ENCODE data around the gene SLC6A18.
"Not testable (repeated sequence)": the region's sequence is repeated elsewhere in the genome, so short reads cannot be mapped to it uniquely, and the experiment has no call there.

SLC6A18 gene

GRCh38 chr5:1216211-1216917 lies 8.8 kb upstream of the SLC6A18 start:
- DNase-seq (ENCODE audit: low spot score), result no peak

GRCh38 chr5:1216918-1217295 lies 8.3 kb upstream of the SLC6A18 start:
- DNase-seq (ENCODE audit: low spot score), result no peak

- DNase-seq (ENCODE audit: low spot score), result peak; percentile 86
Observed at GRCh38 chr5:1217596-1218206, 7.5 kb upstream of the SLC6A18 start.

- DNase-seq (ENCODE audit: low spot score), result no peak
Observed at GRCh38 chr5:1218351-1219080, 6.7 kb upstream of the SLC6A18 start.

- DNase-seq (ENCODE audit: low spot score), result no peak
Observed at GRCh38 chr5:1219098-1219767, 5.9 kb upstream of the SLC6A18 start.

- DNase-seq (ENCODE audit: low spot score), result no peak
Observed at GRCh38 chr5:1219768-1220100, 5.4 kb upstream of the SLC6A18 start.

- DNase-seq (ENCODE audit: low spot score), result no peak
Observed at GRCh38 chr5:1220351-1220750, 4.8 kb upstream of the SLC6A18 start.

GRCh38 chr5:1220831-1221230 lies 4.3 kb upstream of the SLC6A18 start:
- no peak for DNase-seq (ENCODE audit: low spot score)

- no peak for DNase-seq (ENCODE audit: low spot score)
Observed at GRCh38 chr5:1221721-1222120, 3.5 kb upstream of the SLC6A18 start.

GRCh38 chr5:1222147-1222546 lies 3.0 kb upstream of the SLC6A18 start:
- no peak for DNase-seq (ENCODE audit: low spot score)

- no peak for DNase-seq (ENCODE audit: low spot score)
Observed at GRCh38 chr5:1222621-1223277, 2.4 kb upstream of the SLC6A18 start.

- no peak for DNase-seq (ENCODE audit: low spot score)
Observed at GRCh38 chr5:1223278-1223670, 1.9 kb upstream of the SLC6A18 start.

GRCh38 chr5:1224631-1225030 lies 550 bp upstream of the SLC6A18 start:
- DNase-seq (ENCODE audit: low spot score), result no peak

GRCh38 chr5:1226231-1226630 lies 1.1 kb downstream of the SLC6A18 start:
- no peak for DNase-seq (ENCODE audit: low spot score)

- DNase-seq (ENCODE audit: low spot score), result no peak
Observed at GRCh38 chr5:1226839-1227581, 1.8 kb downstream of the SLC6A18 start.

- peak; percentile 55 for DNase-seq (ENCODE audit: low spot score)
Observed at GRCh38 chr5:1227667-1228066, 2.5 kb downstream of the SLC6A18 start.

- no peak for DNase-seq (ENCODE audit: low spot score)
Observed at GRCh38 chr5:1228120-1228519, 2.9 kb downstream of the SLC6A18 start.

- not testable (repeated sequence) for DNase-seq (ENCODE audit: low spot score)
Observed at GRCh38 chr5:1229023-1229422, 3.8 kb downstream of the SLC6A18 start.

- DNase-seq (ENCODE audit: low spot score), result no peak
Observed at GRCh38 chr5:1229822-1230221, 4.6 kb downstream of the SLC6A18 start.

- no peak for DNase-seq (ENCODE audit: low spot score)
Observed at GRCh38 chr5:1230551-1230950, 5.4 kb downstream of the SLC6A18 start.

- DNase-seq (ENCODE audit: low spot score), result no peak
Observed at GRCh38 chr5:1231354-1231905, 6.2 kb downstream of the SLC6A18 start.
